ENCODE data around the gene C2orf78.

DNA sequence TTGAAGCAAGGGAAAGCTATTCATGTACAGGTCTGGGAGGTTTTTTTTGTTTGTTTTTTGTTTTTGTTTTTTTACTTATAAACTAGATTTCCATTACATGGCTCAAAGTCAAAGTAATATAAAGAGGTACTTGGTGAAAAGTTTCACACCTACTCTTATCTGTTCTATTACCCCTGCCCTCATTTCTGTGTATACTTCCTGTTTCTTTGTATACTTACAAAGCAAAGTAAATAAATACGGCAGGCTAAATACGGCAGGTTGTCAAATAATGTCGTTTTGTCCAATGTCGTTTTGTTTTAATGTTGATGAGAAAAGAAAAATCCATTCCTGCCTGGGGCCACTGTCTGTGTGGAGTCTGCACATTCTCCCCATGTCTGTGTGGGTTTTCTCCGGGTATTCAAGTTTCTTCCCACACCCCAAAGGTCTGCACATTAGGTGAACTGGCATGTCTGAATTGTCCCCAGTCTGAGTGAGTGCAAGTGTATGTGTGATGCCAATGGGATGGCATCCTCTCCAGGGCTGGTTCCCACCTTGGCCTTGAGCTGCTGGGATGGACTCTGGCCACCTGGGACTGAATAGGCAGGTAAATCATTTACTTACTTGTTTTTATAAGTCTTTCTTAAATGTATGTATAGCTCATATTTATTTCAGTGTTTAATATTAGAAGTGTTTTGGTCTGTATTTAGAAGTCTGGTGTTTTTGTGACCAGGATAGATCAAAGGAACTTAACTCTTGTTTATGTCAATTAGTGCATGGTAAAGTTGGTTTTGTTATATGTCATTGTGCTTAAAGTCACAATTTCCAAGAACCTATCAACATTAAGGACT, 58.1 kb downstream of the C2orf78 start:
- TF ChIP-seq, protein P1, sequence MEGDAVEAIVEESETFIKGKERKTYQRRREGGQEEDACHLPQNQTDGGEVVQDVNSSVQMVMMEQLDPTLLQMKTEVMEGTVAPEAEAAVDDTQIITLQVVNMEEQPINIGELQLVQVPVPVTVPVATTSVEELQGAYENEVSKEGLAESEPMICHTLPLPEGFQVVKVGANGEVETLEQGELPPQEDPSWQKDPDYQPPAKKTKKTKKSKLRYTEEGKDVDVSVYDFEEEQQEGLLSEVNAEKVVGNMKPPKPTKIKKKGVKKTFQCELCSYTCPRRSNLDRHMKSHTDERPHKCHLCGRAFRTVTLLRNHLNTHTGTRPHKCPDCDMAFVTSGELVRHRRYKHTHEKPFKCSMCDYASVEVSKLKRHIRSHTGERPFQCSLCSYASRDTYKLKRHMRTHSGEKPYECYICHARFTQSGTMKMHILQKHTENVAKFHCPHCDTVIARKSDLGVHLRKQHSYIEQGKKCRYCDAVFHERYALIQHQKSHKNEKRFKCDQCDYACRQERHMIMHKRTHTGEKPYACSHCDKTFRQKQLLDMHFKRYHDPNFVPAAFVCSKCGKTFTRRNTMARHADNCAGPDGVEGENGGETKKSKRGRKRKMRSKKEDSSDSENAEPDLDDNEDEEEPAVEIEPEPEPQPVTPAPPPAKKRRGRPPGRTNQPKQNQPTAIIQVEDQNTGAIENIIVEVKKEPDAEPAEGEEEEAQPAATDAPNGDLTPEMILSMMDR (conservative IDR thresholded peaks at IDR 0.05; ENCODE audit: low read depth, low read length), result no peak
- no peak for TF ChIP-seq EZH2 (IDR thresholded peaks at IDR 0.05; ENCODE audit: borderline replicate concordance, low read depth, low read length, poor library complexity, severe bottlenecking)

All from A673 (cell line).